Stimulated activated CD8-positive, alpha-beta memory T cell treated with anti-CD3 and anti-CD28 coated beads, Interleukin-7, amount 100 ng/mL, for 24 hours (primary cell): ENCODE results near the gene FRAT1.
A peak's percentile ranks its signal among the peaks of the same experiment; 100 is the strongest.
"Not testable (repeated sequence)": the region's sequence is repeated elsewhere in the genome, so short reads cannot be mapped to it uniquely, and the experiment has no call there.

Experiments
- DNase-seq: peaks from one replicate; pipeline ENCODE4 v3.0.0-alpha.2; 2020; ENCODE audit warnings: low read depth

The FRAT1 gene

DNA sequence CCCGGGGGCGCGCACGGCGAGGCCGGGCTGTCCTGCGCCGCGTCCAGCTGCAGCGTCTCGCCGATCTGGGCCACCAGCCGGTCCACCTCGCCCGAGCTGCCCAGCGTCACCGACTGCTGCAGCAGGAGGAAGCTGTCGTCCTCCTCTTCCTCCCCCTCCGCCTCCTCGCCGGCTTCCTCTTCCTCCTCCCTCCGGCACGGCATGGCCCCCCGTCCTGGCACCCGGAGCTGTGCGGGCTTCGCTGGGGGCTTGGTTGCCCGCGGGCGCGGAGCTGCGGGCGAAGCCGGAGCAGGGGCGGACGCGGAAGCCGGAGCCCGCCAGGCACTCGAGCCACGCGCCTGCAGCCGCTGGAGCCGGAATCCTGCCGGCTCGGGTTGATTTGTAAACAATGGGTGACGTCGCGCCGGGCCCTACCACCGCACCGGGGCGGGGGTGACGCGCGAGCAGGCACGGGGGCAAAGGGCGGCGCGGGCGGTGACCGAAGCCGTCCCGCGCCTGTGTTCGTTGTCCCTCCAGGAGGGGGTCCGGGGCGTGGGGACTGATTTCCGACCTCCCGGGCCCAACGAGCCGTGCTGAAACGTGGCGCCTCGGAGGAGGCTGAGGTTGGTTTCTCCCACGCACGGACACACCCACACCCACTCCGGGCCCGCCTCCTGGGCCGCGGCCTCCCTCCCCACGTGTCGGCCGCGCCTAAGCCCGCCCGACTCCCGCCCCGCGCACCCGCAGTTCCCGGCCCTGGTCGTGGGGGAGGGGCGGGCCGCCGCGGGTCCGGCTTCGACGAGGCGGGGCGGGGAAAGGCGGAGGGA lies 15.5 kb downstream of the FRAT1 start, which contains the start of gene FRAT2:
FRAT2 (minus strand) TSS at position 360 of the 806 bp plus-strand sequence; CDS start at position 203, 157 bp downstream.
- DNase-seq: peak; percentile 76

DNA sequence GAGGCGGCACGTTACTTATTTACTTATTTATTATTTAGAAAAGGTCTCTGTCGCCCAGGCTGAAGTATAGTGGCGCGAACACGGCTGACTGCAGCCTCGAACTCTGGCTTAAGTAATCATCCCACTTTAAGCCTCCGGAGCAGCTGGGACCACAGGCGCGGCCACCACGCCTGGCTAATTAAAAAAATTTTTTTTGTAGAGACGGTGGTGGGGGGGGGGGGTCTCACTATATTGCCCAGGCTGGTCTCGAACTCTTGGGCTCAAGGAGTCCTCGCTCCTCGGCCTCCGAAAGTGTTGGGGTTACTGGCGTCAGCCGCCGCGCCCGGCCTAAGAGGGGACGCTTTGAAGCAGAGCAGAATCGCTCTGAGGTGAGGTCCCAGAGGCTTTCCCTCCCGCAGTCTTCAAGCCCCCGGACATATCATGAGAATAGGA lies 16.1 kb downstream of the FRAT1 start:
- no peak for DNase-seq

GRCh38 chr10:97336006-97336405 lies 16.9 kb downstream of the FRAT1 start:
- DNase-seq: no peak

- no peak for DNase-seq
Observed at GRCh38 chr10:97336446-97336845, 17.4 kb downstream of the FRAT1 start.

DNA sequence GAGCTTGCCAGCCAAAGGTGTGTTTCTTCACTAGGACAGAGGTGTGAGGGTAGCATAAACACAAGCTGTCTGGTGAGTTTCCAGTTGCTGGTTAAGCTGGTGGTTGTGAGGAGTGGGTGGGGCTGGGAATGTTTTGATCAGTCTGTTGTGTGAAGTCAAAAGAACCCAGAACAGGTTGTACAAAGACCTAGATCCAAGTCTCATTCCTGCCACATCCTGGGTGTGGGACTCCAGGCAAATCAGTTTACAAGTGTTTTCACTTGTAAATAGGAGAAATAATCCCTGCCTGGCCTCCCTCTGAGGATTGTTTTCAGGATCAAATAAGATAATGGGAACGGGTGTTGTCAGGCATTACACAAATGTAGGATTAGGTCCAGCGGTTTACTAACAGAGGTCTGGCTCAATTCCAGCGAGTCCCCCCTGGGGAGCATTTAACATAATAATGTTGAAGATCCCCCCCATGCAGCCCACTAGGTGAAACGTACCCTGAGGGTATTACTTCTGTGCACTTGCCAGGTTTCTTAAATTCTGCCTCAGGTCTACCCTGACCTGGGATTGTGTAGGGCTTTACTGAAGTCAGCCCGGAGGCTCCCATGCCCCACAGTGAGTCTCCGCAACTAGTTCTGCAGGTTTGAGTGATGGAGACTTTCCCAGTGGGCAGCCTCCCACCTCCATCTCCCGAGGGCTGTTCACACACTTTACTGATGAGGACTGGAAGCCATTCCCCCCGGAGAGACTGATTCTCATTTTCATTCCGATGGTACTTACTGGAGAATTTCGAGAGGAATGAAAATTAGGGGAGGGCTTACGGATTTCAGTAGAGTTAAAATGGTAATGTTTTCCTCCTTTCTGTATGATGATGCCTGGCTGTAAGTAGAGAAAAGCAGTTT lies 18.1 kb downstream of the FRAT1 start:
- no peak for DNase-seq

DNA sequence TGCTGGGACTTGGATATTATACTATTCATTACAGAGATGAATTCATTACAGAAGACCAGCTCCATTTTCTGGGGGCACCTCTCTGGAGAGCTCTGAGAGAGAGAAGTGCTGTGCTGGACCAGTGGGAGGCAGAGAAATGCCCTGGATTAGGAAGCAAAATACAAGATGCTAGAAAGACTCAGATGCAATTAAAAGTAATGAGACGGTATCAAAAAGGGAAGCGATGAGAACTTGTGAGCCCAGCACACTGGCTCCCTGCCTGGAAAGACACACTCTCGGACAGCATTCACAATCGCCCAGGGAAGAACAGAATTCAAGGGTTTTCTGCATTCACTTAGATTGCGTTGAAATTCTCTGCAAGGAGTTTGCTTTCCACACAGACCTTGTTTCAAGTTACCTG lies 19.0 kb downstream of the FRAT1 start:
- no peak for DNase-seq

DNA sequence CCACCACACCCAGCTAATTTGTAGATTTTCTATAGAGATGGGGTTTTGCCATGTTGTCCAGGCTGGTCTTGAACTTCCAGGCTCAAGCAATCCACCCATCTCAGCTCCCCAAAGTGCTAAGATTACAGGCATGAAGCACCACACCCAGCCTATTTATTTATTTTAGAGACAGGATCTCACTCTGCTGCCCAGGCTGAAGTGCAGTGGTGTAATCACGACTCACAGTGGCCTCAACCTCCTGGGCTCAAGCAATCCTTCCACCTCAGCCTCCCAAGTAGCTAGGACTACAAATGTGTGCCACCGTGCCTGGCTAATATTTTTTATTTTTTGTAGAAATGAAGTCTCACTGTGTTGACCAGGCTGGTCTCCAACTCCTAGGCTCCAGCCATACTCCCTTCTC lies 22.3 kb downstream of the FRAT1 start:
- DNase-seq: no peak

DNA sequence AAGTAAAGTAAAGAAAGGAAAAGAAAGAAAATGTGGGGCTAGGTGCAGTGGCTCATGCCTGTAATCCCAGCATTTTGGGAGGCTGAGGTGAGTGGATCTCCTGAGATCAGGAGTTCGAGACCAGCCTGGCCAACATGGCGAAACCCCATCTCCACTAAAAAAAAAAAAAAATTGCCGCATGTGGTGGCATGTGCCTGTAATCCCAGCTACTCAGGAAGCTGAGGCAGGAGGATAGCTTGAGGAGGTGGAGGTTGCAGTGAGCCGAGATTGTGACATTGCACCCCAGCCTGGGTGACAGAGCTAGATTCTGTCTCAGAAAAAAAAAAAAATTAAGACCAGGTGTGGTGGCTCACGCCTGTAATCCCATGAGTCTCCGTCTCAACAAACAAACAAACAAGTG lies 24.6 kb downstream of the FRAT1 start:
- not testable (repeated sequence) for DNase-seq

DNA sequence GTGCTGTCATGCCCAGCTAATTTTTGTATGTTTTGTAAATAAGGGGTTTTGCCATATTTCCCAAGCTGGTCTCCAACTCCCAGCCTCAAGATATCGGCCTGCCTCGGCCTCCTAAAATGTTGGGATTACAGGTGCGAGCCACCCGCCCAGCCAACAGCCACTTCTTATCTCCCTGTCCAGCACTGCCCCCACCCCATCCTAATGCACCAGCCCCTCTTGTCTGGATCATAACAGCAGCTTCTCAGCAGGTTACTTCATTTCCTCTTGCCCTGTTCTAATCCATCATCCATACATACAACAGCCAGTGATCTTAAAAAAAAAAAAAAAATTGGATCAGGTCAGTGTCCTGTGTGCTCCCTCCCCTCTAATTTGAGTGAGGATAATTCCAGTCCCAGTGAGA lies 28.2 kb downstream of the FRAT1 start:
- no peak for DNase-seq

GRCh38 chr10:97349752-97350513 lies 30.9 kb downstream of the FRAT1 start:
- no peak for DNase-seq

GRCh38 chr10:97353945-97354344 lies 34.9 kb downstream of the FRAT1 start:
- no peak for DNase-seq

- DNase-seq: no peak
Observed at GRCh38 chr10:97355571-97355975, 36.5 kb downstream of the FRAT1 start.

- DNase-seq: no peak
Observed at GRCh38 chr10:97356318-97356914, 37.3 kb downstream of the FRAT1 start.

DNA sequence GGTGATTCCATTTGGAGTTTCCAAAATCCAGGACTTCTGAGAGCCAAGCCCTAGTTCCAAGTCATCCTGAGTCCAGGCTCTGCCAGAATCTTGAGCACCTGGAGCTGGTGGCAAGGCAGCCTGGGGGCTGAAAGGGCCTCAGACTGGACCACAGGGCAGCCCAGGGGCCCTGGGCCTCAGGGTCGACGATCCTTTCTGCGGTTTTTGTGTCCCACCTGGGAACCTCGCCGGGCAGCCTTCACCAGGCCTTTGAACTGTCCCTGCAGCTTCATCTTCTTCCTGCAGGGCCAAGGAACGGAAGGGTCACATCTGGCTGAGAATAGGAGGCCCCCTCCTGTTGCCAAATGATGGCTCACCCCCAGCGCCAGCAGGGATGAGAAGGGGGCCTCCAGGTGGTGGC lies 37.8 kb downstream of the FRAT1 start:
- DNase-seq: no peak

DNA sequence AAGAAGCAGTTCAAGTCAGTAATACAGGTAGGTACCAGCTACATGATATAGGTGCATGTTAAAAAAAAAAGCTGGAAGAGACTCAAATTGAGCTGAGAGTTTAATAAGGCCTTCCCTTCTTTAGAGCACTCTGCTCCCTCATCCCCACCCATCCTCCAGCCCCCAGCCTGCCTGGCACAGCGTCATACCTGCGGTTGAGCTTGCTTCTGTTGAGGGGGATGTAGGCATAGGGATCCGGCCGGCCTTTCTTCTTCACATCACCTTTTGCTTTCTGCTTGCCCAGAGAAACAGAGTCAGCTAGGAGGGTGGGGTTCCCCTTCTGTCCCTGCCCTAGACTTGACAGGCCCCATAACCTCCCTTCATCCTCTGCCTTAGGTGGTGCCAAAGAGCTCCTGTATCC lies 39.3 kb downstream of the FRAT1 start:
- DNase-seq: no peak

GRCh38 chr10:97358781-97359180 lies 39.7 kb downstream of the FRAT1 start:
- no peak for DNase-seq

- DNase-seq: no peak
Observed at GRCh38 chr10:97360705-97361536, 41.9 kb downstream of the FRAT1 start.

DNA sequence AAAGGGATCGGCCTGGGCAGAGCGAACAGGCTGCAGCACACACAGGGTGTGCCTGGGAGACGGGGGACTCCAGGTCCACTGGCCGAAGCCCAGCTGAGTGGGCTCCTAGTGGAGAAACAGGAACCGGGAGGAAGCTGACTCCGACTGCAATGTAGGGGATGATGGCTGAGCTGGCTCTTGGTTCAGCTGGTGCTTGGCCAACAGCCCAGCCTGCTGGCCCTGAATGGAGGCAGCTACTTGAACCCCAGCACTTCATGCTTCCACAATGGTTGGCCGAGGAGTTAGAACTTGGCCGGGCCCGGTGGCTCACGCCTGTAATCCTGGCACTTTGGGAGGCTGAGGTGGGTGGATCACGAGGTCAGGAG lies 42.4 kb downstream of the FRAT1 start:
- DNase-seq: no peak

DNA sequence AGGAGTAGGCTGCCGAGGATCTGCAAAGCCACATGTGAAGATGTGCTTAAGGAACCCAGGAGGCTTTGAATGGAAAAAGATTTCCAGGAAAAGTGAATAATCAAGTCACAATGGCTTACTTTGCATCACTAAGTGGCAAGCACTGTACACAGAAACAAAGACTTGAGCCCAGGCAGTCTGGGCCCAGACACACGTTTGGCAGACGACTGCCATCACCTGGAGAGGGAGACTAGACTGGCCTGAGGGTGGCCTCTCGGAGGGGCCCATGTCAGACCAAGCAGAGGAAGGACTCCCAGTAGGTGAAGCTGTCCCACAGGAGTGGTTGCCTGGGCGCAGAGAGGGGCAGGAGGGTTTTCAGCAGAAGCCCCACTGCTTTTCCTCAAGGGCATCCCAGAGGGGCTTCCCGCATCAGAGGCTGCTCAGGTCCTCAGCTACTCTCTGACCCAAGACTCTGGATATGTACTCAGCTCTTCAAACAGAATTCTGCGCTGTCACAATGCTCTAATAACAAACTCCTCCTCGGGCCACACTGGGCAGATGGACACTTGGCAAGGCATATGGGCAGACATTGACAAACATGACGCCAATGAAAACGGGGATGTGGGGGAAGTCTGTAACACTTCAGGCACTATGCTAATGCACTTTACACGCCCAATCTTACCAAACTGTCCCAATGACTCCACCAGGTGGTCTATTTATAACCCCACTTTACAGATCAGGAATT lies 43.4 kb downstream of the FRAT1 start:
- no peak for DNase-seq

DNA sequence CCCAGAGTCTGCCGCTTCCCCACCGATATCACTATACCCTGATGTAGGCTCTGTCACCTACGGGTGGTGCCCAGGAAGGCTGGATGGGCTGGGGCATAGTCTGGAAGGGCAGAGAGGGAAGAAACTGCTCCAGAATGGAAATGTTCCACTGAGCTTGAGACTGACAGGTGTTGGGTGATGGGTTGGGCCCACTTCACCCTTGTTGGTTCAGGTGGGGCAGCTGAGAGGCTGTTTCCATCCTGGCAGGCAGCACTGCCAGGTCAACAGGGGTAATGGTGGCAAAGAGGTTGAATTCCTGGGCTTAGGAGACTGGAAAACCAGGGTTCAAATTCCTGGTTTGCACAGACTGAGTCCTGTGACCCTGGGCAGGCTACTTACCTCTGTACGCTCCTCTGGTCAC lies 44.0 kb downstream of the FRAT1 start:
- DNase-seq: no peak
